ENCODE measurements around the gene CHCHD3. TPM values are rescaled to one million over a fixed set of nuclear protein-coding genes. Genes with fewer than 3 reads are reported as not detected.

The CHCHD3 gene
- total and polyA plus RNA-seq, 2 of the 4 experiments (the other 2 are of a cell fraction): 56.9 to 141 TPM

DNA sequence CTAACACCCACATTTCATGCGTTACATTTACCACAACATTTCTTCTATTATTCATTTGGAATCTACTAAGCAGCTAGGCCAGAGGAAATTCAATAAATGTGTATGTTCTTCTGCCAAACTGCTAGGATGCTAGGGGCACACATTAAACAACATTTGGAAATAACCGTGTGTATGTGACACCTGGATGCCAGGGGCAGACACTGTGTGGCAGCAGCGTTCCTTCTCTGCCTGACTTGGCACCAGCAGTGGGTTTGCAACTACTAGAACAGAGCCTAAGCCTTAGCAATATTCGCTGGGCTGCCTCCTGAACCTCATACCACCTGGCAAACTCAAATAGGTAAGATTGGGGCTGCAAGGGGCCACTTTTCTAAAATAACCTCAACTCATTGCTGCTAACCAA is 182.1 kb downstream of the CHCHD3 start:
- H2BK20ac ChIP-seq (ENCODE audit: low read depth, low read length): no peak overlapping the region
- TF ChIP-seq, protein P1, sequence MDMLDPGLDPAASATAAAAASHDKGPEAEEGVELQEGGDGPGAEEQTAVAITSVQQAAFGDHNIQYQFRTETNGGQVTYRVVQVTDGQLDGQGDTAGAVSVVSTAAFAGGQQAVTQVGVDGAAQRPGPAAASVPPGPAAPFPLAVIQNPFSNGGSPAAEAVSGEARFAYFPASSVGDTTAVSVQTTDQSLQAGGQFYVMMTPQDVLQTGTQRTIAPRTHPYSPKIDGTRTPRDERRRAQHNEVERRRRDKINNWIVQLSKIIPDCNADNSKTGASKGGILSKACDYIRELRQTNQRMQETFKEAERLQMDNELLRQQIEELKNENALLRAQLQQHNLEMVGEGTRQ (IDR thresholded peaks at IDR 0.05; ENCODE audit: low read depth, low read length): no peak
- no peak for TF ChIP-seq RFX5 (IDR thresholded peaks at IDR 0.05; ENCODE audit: low read depth, low read length)
- no peak for TF ChIP-seq BHLHE40 (IDR thresholded peaks at IDR 0.05; ENCODE audit: low read depth, low read length)
- TF ChIP-seq POLR2A (IDR thresholded peaks at IDR 0.05; ENCODE audit: low read depth, low read length): no peak
- no peak for TF ChIP-seq RAD21 (IDR thresholded peaks at IDR 0.05; ENCODE audit: low read length)
- TF ChIP-seq, protein P2, sequence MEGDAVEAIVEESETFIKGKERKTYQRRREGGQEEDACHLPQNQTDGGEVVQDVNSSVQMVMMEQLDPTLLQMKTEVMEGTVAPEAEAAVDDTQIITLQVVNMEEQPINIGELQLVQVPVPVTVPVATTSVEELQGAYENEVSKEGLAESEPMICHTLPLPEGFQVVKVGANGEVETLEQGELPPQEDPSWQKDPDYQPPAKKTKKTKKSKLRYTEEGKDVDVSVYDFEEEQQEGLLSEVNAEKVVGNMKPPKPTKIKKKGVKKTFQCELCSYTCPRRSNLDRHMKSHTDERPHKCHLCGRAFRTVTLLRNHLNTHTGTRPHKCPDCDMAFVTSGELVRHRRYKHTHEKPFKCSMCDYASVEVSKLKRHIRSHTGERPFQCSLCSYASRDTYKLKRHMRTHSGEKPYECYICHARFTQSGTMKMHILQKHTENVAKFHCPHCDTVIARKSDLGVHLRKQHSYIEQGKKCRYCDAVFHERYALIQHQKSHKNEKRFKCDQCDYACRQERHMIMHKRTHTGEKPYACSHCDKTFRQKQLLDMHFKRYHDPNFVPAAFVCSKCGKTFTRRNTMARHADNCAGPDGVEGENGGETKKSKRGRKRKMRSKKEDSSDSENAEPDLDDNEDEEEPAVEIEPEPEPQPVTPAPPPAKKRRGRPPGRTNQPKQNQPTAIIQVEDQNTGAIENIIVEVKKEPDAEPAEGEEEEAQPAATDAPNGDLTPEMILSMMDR (conservative IDR thresholded peaks at IDR 0.05; ENCODE audit: low read depth, low read length): no peak
- TF ChIP-seq MAFK (IDR thresholded peaks at IDR 0.05; ENCODE audit: low read depth, low read length): no peak
- no peak for TF ChIP-seq MAZ (IDR thresholded peaks at IDR 0.05; ENCODE audit: borderline replicate concordance, low read depth, low read length)
- TF ChIP-seq CHD1 (IDR thresholded peaks at IDR 0.05; ENCODE audit: low read depth, low read length): no peak
- TF ChIP-seq NFE2L2 (IDR thresholded peaks at IDR 0.05; ENCODE audit: low read depth, low read length): no peak
- TF ChIP-seq FOS (IDR thresholded peaks at IDR 0.05; ENCODE audit: low read depth, low read length): no peak
- no peak for TF ChIP-seq SMC3 (IDR thresholded peaks at IDR 0.05; ENCODE audit: low read depth, low read length)
- TF ChIP-seq, protein P3, sequence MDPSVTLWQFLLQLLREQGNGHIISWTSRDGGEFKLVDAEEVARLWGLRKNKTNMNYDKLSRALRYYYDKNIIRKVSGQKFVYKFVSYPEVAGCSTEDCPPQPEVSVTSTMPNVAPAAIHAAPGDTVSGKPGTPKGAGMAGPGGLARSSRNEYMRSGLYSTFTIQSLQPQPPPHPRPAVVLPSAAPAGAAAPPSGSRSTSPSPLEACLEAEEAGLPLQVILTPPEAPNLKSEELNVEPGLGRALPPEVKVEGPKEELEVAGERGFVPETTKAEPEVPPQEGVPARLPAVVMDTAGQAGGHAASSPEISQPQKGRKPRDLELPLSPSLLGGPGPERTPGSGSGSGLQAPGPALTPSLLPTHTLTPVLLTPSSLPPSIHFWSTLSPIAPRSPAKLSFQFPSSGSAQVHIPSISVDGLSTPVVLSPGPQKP (IDR thresholded peaks at IDR 0.05; ENCODE audit: borderline replicate concordance, low read depth, low read length): no peak
- TF ChIP-seq MXI1 (IDR thresholded peaks at IDR 0.05; ENCODE audit: borderline replicate concordance, low read depth, low read length): no peak
- no peak for TF ChIP-seq RCOR1 (IDR thresholded peaks at IDR 0.05; ENCODE audit: insufficient replicate concordance, low read length)
- TF ChIP-seq CEBPB (IDR thresholded peaks at IDR 0.05; ENCODE audit: low read depth, low read length): no peak
- no peak overlapping the region for H3K9ac ChIP-seq (ENCODE audit: low read depth, low read length)
- in situ Hi-C loops (cut with MboI; ENCODE audit: low sequenced_read_pairs) (no loop called here), intact Hi-C loops (cut with micrococcal nuclease) (no loop called here), dilution Hi-C loops (cut with HindIII; ENCODE audit: low sequenced_read_pairs, unreplicated experiment) (no loop called here)
- no peak overlapping the region for H4K91ac ChIP-seq (ENCODE audit: insufficient read depth, low read depth, low read length)
- H3K4me1 ChIP-seq (ENCODE audit: control insufficient read depth, insufficient read depth, low read length): peaks cover 2% of the 10 kb centered on the region; the same call in 1 of the 2 replicates
- H3K4ac ChIP-seq (ENCODE audit: low read depth, low read length): no peak overlapping the region
- no peak overlapping the region for H2BK5ac ChIP-seq (ENCODE audit: low read depth, low read length, poor library complexity, severe bottlenecking)
- H4K8ac ChIP-seq (ENCODE audit: low read depth in 2 of 2, low read length in 2 of 2): no peak overlapping the region
- H3K56ac ChIP-seq (ENCODE audit: extremely low read depth, insufficient read depth, low read length): no peak overlapping the region
- no CpG with 5 or more reads among the region's 4 CpGs for WGBS, 2 experiments (ENCODE audit: extremely low coverage in 2 of 2, insufficient read length in 1 of 2)
- ChIA-PET POLR2A (ENCODE audit: unreplicated experiment) (interaction anchor here (0.5 kb wide), 1 partner anchor 184 kb away, joined by 3 read pairs; no protein-coding TSS in a partner anchor), CTCF (no interaction called here)
- ATAC-seq (ENCODE audit: low read depth) (no peak), DNase-seq (no peak)
- peaks cover 0 to 3% of the 10 kb centered on the region in 2 experiments; a peak in 1 of 4 replicates for H3K79me1 ChIP-seq (ENCODE audit: low read depth in 1 of 2, low read length in 2 of 2)
- H2AFZ ChIP-seq (replicated peaks; ENCODE audit: low read length, poor library complexity): no peak overlapping the region
- H3K9me3 ChIP-seq (ENCODE audit: control insufficient read depth, insufficient read depth, low read length): no peaks in the 10 kb centered on the region
- H3K18ac ChIP-seq (ENCODE audit: low read depth, low read length): no peak overlapping the region
- no peak overlapping the region for H2BK15ac ChIP-seq (ENCODE audit: low read depth, low read length)
- no peak overlapping the region for H4K5ac ChIP-seq (ENCODE audit: low read depth, low read length)
- no peaks in the 10 kb centered on the region for H4K20me1 ChIP-seq (ENCODE audit: insufficient read depth, low read length)
- H2BK120ac ChIP-seq (ENCODE audit: low read depth, low read length): no peak overlapping the region
- no peaks in the 10 kb centered on the region for H3K9me1 ChIP-seq (ENCODE audit: insufficient read depth, low read length)
- H3K23ac ChIP-seq (ENCODE audit: low read depth, low read length): no peak overlapping the region
- H3K27ac ChIP-seq (ENCODE audit: insufficient read depth, low read length): no peak overlapping the region
- H3K4me3 ChIP-seq (ENCODE audit: insufficient read depth, low read depth, low read length): no peak overlapping the region
- H2AK5ac ChIP-seq (ENCODE audit: low read depth, low read length): no peak overlapping the region
- H3K36me3 ChIP-seq (ENCODE audit: control insufficient read depth, insufficient read depth, low read length): no peaks in the 10 kb centered on the region
- no peak overlapping the region for H3K14ac ChIP-seq (replicated peaks; ENCODE audit: low read depth, low read length)
- BruUV-seq (replicated peaks): no TSS peak
- no peak overlapping the region for H2AK9ac ChIP-seq (replicated peaks; ENCODE audit: low read depth, low read length, poor library complexity)
- H3K4me2 ChIP-seq (ENCODE audit: low read depth, low read length): no peak overlapping the region
- no peaks in the 10 kb centered on the region for H3K27me3 ChIP-seq (ENCODE audit: control insufficient read depth, insufficient read depth, low read length)
